ENCODE measurements around the gene ATXN1. TPM values are rescaled to one million over a fixed set of nuclear protein-coding genes. Genes with fewer than 3 reads are reported as not detected.
"Not testable (repeated sequence)": the region's sequence is repeated elsewhere in the genome, so short reads cannot be mapped to it uniquely, and the experiment has no call there.

ATXN1 gene
- total RNA-seq, 4 donors from 2014 or later = 26.4 to 46.4 (median 36.1) TPM

GRCh38 chr6:16471910-16472297 is 289.4 kb downstream of the ATXN1 start:
- TF ChIP-seq, protein P1, sequence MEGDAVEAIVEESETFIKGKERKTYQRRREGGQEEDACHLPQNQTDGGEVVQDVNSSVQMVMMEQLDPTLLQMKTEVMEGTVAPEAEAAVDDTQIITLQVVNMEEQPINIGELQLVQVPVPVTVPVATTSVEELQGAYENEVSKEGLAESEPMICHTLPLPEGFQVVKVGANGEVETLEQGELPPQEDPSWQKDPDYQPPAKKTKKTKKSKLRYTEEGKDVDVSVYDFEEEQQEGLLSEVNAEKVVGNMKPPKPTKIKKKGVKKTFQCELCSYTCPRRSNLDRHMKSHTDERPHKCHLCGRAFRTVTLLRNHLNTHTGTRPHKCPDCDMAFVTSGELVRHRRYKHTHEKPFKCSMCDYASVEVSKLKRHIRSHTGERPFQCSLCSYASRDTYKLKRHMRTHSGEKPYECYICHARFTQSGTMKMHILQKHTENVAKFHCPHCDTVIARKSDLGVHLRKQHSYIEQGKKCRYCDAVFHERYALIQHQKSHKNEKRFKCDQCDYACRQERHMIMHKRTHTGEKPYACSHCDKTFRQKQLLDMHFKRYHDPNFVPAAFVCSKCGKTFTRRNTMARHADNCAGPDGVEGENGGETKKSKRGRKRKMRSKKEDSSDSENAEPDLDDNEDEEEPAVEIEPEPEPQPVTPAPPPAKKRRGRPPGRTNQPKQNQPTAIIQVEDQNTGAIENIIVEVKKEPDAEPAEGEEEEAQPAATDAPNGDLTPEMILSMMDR (IDR thresholded peaks at IDR 0.05) = no peak
- ATAC-seq (ENCODE audit: low FRiP score) (no peak), DNase-seq (ENCODE audit: low spot score) (no peak)

DNA sequence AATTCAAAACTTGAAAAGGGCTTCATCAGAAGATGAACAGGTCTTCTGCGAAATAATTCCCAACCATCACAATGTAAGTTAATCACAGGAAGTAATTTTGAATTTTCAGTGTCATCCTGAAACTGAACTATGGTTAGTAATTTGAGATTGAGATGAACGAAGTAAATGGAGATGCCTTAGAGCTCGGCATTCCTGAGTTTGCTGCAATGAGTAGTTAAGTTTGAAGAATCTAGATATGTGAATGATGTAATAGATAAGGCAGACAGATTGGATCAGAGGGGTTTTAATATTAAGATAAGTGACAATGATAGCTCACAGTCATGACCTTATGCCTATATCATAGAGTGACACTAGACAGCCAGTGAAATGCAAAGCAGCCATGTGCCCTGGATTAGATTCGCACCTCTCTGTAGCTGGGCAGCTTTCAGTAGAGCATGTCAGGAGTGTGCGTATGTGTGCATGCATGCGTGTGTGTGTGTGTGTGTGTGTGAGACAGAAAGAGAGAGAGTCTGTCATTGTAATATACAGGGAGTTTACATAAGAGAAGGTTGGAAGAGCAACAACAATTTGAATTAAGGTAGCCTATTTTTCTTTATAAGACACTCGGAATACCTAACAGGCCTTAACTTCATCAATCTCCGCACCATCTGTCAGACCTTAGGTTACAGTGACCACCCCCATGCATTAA is 289.9 kb downstream of the ATXN1 start:
- ATAC-seq (ENCODE audit: low FRiP score) = no peak
- TF ChIP-seq, protein P1 (IDR thresholded peaks at IDR 0.05) = no peak
- DNase-seq (ENCODE audit: low spot score) = no peak

GRCh38 chr6:16470502-16471221 is 290.6 kb downstream of the ATXN1 start:
- ATAC-seq (ENCODE audit: low FRiP score) = no peak
- DNase-seq (ENCODE audit: low spot score) = no peak

GRCh38 chr6:16468991-16469615 is 292.2 kb downstream of the ATXN1 start:
- TF ChIP-seq, protein P1 (IDR thresholded peaks at IDR 0.05) = no peak
- no peak for ATAC-seq (ENCODE audit: low FRiP score)
- no peak for DNase-seq (ENCODE audit: low spot score)

More at GRCh38 chr6:16470502-16471221, 290.6 kb downstream of the ATXN1 start:
- TF ChIP-seq, protein P1 (IDR thresholded peaks at IDR 0.05) = no peak

DNA sequence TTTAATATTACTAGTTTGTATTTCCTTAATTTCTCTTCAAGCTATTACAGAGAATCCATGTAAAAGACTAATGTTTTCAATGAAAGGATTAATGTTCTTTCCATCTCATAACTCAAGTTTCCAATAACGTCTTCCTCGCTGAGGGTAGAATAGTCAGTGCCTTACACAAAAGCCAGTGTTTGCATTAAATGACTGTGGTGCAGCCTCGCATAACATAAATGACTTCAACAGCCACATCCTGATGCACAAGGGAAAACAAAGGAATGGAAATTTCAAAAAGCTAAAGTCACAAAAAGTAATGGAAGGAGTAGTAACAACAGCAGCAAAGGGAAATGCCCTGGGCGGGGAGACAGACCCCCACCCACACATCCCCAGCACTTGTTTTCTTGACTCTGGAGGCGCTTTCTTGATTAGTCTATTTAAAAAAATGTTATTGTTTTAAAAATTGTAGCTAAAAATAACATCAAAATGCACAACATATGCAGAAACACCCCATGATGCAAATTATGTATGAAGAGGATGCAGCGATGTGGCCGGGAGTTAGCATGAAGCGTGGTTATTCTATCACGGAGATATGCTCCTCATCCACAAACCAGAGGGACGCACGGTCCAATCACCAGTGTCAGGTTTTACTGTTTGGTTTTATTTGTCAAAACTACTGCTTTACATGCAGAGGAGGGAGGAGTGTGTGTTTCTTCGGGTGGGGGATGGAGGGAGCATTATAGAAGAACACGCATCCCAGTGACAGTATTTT is 294.3 kb downstream of the ATXN1 start:
- TF ChIP-seq, protein P1 (IDR thresholded peaks at IDR 0.05) = no peak
- DNase-seq (ENCODE audit: low spot score) = no peak
- no peak for ATAC-seq (ENCODE audit: low FRiP score)

GRCh38 chr6:16464045-16464444 is 297.2 kb downstream of the ATXN1 start:
- ATAC-seq (ENCODE audit: low FRiP score) (no peak), DNase-seq (ENCODE audit: low spot score) (no peak)
- TF ChIP-seq, protein P1 (IDR thresholded peaks at IDR 0.05) = no peak

DNA sequence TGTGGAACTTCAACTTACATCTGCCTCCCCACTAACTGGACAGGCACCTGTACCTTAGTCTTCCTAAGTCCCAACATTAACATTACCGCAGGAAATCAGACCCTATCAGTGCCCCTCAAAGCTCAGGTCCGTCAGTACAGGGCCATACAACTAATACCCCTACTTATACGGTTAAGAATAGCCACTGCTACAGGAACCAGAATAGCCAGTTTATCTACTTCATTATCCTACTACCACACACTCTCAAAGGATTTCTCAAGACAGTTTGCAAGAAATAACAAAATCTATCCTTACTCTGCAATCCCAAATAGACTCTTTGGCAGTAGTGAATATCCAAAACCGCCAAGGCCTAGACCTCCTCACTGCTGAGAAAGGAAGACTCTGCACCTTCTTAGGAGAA is 298.0 kb downstream of the ATXN1 start:
- DNase-seq (ENCODE audit: low spot score); ATAC-seq (ENCODE audit: low FRiP score): not testable (repeated sequence)
